Neural cell (in vitro differentiated cells): ENCODE measurements around the gene UNKL.

Experiments used
- CTCF ChIP-seq: fragments of 450-650 bp; IDR thresholded peaks from 2 replicates; pipeline ENCODE4 v1.5.1; 2014; ENCODE audit warnings: antibody characterized with exemption, mild to moderate bottlenecking, moderate library complexity; ENCODE audit not compliant: poor library complexity, severe bottlenecking
- EZH2 ChIP-seq: fragments of 200-600, 300-800 bp; shearing (Covaris generic), sonication (generic); IDR thresholded peaks from 2 replicates; pipeline ENCODE4 v1.6.1; 2014; ENCODE audit warnings: antibody characterized with exemption, low read length, borderline replicate concordance, mild to moderate bottlenecking; ENCODE audit not compliant: insufficient read depth, poor library complexity, severe bottlenecking
- POLR2AphosphoS5 ChIP-seq: IDR thresholded peaks from 2 replicates; pipeline ENCODE4 v1.6.1; 2012
- TF ChIP-seq, protein P1 (sequence below): IDR thresholded peaks from 2 replicates; pipeline ENCODE4 v1.6.1; 2012; ENCODE audit warnings: borderline replicate concordance

GRCh38 chr16:1356061-1356900 is 58.2 kb downstream of the UNKL start:
- no peak for TF ChIP-seq CTCF
- TF ChIP-seq EZH2 = no peak
- TF ChIP-seq, protein P1, sequence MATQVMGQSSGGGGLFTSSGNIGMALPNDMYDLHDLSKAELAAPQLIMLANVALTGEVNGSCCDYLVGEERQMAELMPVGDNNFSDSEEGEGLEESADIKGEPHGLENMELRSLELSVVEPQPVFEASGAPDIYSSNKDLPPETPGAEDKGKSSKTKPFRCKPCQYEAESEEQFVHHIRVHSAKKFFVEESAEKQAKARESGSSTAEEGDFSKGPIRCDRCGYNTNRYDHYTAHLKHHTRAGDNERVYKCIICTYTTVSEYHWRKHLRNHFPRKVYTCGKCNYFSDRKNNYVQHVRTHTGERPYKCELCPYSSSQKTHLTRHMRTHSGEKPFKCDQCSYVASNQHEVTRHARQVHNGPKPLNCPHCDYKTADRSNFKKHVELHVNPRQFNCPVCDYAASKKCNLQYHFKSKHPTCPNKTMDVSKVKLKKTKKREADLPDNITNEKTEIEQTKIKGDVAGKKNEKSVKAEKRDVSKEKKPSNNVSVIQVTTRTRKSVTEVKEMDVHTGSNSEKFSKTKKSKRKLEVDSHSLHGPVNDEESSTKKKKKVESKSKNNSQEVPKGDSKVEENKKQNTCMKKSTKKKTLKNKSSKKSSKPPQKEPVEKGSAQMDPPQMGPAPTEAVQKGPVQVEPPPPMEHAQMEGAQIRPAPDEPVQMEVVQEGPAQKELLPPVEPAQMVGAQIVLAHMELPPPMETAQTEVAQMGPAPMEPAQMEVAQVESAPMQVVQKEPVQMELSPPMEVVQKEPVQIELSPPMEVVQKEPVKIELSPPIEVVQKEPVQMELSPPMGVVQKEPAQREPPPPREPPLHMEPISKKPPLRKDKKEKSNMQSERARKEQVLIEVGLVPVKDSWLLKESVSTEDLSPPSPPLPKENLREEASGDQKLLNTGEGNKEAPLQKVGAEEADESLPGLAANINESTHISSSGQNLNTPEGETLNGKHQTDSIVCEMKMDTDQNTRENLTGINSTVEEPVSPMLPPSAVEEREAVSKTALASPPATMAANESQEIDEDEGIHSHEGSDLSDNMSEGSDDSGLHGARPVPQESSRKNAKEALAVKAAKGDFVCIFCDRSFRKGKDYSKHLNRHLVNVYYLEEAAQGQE = no peak
- TF ChIP-seq POLR2AphosphoS5 = no peak
